HepG2 (cell line): ENCODE measurements around the gene CREG2. TPM values are rescaled to one million over a fixed set of nuclear protein-coding genes. Genes with fewer than 3 reads are reported as not detected.

Experiments used
- EP300 ChIP-seq, 3 experiments: sonication (generic) in 1 of 3; formaldehyde crosslinking in 1 of 3; IDR thresholded peaks; 2 replicates each; pipeline versions ENCODE4 v1.5.1 to v1.6.1; 2011 to 2020; ENCODE audit warnings: low read depth in 2 of 3, low read length in 2 of 3, borderline replicate concordance in 1 of 3, improper control_type of control experiment in 1 of 3, mild to moderate bottlenecking in 1 of 3, missing genetic modification reagents in 1 of 3, moderate library complexity in 1 of 3
- FOXJ3 ChIP-seq: sonication (generic); formaldehyde crosslinking; IDR thresholded peaks from 2 replicates; pipeline ENCODE4 v1.4.0; 2020; ENCODE audit warnings: missing genetic modification reagents, mild to moderate bottlenecking, borderline replicate concordance
- GABPB1 ChIP-seq: IDR thresholded peaks from 2 replicates; pipeline ENCODE4 v1.6.1; 2016; ENCODE audit warnings: mild to moderate bottlenecking, missing genetic modification reagents, moderate library complexity, missing compliant biosample characterization
- GPN1 ChIP-seq: sonication (generic); formaldehyde crosslinking; IDR thresholded peaks from 2 replicates; pipeline ENCODE4 v1.5.1; 2020; ENCODE audit warnings: missing genetic modification reagents, borderline replicate concordance
- HMGXB4 ChIP-seq, 2 experiments: sonication (generic) in 1 of 2; formaldehyde crosslinking in 1 of 2; IDR thresholded peaks; 2 replicates each; pipeline versions ENCODE4 v1.4.0 to v1.6.1; 2018 to 2020; ENCODE audit warnings: missing genetic modification reagents in 2 of 2, borderline replicate concordance in 1 of 2, low read depth in 1 of 2, mild to moderate bottlenecking in 1 of 2, missing biosample characterization in 1 of 2
- JARID2 ChIP-seq: sonication (generic); formaldehyde crosslinking; IDR thresholded peaks from 2 replicates; pipeline ENCODE4 v1.8.1; 2023; ENCODE audit warnings: missing genetic modification reagents, inconsistent platforms; ENCODE audit not compliant: insufficient replicate concordance
- LBX2 ChIP-seq: sonication (generic); formaldehyde crosslinking; IDR thresholded peaks from 2 replicates; pipeline ENCODE4 v1.5.0; 2020; ENCODE audit warnings: missing genetic modification reagents, mild to moderate bottlenecking, borderline replicate concordance
- PREB ChIP-seq: sonication (generic); formaldehyde crosslinking; IDR thresholded peaks from 2 replicates; pipeline ENCODE4 v1.4.0; 2020; ENCODE audit warnings: missing genetic modification reagents
- RBAK ChIP-seq: sonication (generic); formaldehyde crosslinking; IDR thresholded peaks from 2 replicates; pipeline ENCODE4 v1.5.1; 2020; ENCODE audit warnings: mild to moderate bottlenecking, missing genetic modification reagents
- RFX3 ChIP-seq: IDR thresholded peaks from 2 replicates; pipeline ENCODE4 v1.6.1; 2016; ENCODE audit warnings: missing biosample characterization, missing genetic modification reagents
- SALL1 ChIP-seq: sonication (generic); formaldehyde crosslinking; IDR thresholded peaks from 2 replicates; pipeline ENCODE4 v1.8.0; 2022; ENCODE audit warnings: mild to moderate bottlenecking, missing genetic modification reagents
- SMAD1 ChIP-seq: sonication (generic); formaldehyde crosslinking; IDR thresholded peaks from 2 replicates; pipeline ENCODE4 v1.4.0; 2020; ENCODE audit warnings: missing genetic modification reagents, low read depth, mild to moderate bottlenecking, borderline replicate concordance
- SMC3 ChIP-seq: IDR thresholded peaks from 2 replicates; pipeline ENCODE4 v1.6.1; 2011; ENCODE audit warnings: low read length, improper control_type of control experiment
- TEAD2 ChIP-seq: sonication (generic); formaldehyde crosslinking; IDR thresholded peaks from 2 replicates; pipeline ENCODE4 v1.9.0; 2021; ENCODE audit warnings: missing genetic modification reagents
- U2AF2 ChIP-seq: fragments of 200-400 bp; formaldehyde crosslinking; IDR thresholded peaks from 2 replicates; pipeline ENCODE4 v1.6.1; 2017; ENCODE audit warnings: low read depth, mild to moderate bottlenecking, low read length
- YEATS4 ChIP-seq: sonication (generic); formaldehyde crosslinking; IDR thresholded peaks from 2 replicates; pipeline ENCODE4 v1.4.0; 2020; ENCODE audit warnings: missing genetic modification reagents, borderline replicate concordance
- ZBTB43 ChIP-seq: sonication (generic); formaldehyde crosslinking; conservative IDR thresholded peaks from 2 replicates; pipeline ENCODE4 v1.4.0; 2020; ENCODE audit warnings: missing genetic modification reagents
- ZC3H4 ChIP-seq: sonication (generic); formaldehyde crosslinking; IDR thresholded peaks from 2 replicates; pipeline ENCODE4 v1.4.0; 2020; ENCODE audit warnings: missing genetic modification reagents, borderline replicate concordance
- ZNF24 ChIP-seq: fragments of 450-650 bp; IDR thresholded peaks from 2 replicates; pipeline ENCODE4 v1.6.1; 2017; ENCODE audit warnings: antibody characterized with exemption, mild to moderate bottlenecking
- ZNF3 ChIP-seq: IDR thresholded peaks from 2 replicates; pipeline ENCODE4 v1.7.0; 2017; ENCODE audit warnings: inconsistent platforms
- ZNF362 ChIP-seq: sonication (generic); formaldehyde crosslinking; IDR thresholded peaks from 2 replicates; pipeline ENCODE4 v1.4.0; 2020; ENCODE audit warnings: missing genetic modification reagents, mild to moderate bottlenecking, borderline replicate concordance
- ZNF543 ChIP-seq: sonication (generic); formaldehyde crosslinking; IDR thresholded peaks from 2 replicates; pipeline ENCODE4 v1.4.0; 2020; ENCODE audit warnings: mild to moderate bottlenecking, missing genetic modification reagents
- ZNF576 ChIP-seq: sonication (generic); formaldehyde crosslinking; IDR thresholded peaks from 2 replicates; pipeline ENCODE4 v1.4.0; 2020; ENCODE audit warnings: mild to moderate bottlenecking, missing genetic modification reagents
- polyA plus RNA-seq, 8 experiments: library from polyadenylated mRNA; depleted of rRNA in 3 of 8; stranded (reverse) in 7 of 8; unstranded in 1 of 8; fragments of >200 nt; fragmentation: Illumina TruSeq in 4 of 8; extraction: Trizol in 4 of 8; gene quantifications; 2 replicates each; pipeline versions ENCODE4 v1.2.1 to v1.2.3, GENCODE V29; 2011 to 2016; ENCODE audit warnings: low read depth in 4 of 8, missing spikeins in 1 of 8, mixed read lengths in 1 of 8; ENCODE audit not compliant: insufficient read depth in 1 of 8
- total RNA-seq, 5 experiments: library from RNA; depleted of rRNA; stranded (reverse); fragments of >200 nt; fragmentation: Illumina TruSeq; extraction: Trizol; gene quantifications; 2 replicates each; pipeline ENCODE4 v1.2.3, GENCODE V29; 2016; ENCODE audit warnings: low read depth in 1 of 5

CREG2 gene
- total and polyA plus RNA-seq, 2 of the 13 experiments (the other 11 are each of a cell fraction or from before 2014, with no cell fraction given), result 0.18 to 0.26 TPM

- TF ChIP-seq JARID2 (CRISPR knock-in tag) (no peak), U2AF2 (no peak), ZNF576 (no peak), ZBTB43 (CRISPR knock-in tag) (no peak), YEATS4 (CRISPR knock-in tag) (no peak; the same call in 1 of the 2 replicates), RBAK (CRISPR knock-in tag) (no peak), ZC3H4 (CRISPR knock-in tag) (no peak), ZNF362 (peak; percentile 53; the same call in 1 of the 2 replicates), SALL1 (CRISPR knock-in tag) (peak; percentile 88), PREB (CRISPR knock-in tag) (no peak), GPN1 (CRISPR knock-in tag) (no peak), ZNF24 (no peak), SMC3 (no peak), ZNF3 (CRISPR knock-in tag) (no peak), SMAD1 (no peak), HMGXB4 (CRISPR knock-in tag; IDR thresholded peaks at IDR 0.05; ENCODE audit: borderline replicate concordance in 1 of 2, low read depth in 1 of 2) (peak; percentile 35 to 63; a peak in 2 of 4 replicates), GABPB1 (CRISPR knock-in tag) (peak; percentile 50; the same call in 1 of the 2 replicates), LBX2 (no peak), EP300 (IDR thresholded peaks at IDR 0.05; ENCODE audit: low read depth in 2 of 2, low read length in 2 of 2) (peak in 1 of 2 experiments; percentile 76; a peak in 2 of 4 replicates), EP300 (CRISPR knock-in tag; IDR thresholded peaks at IDR 0.05; ENCODE audit: borderline replicate concordance) (peak; percentile 58; the same call in 1 of the 2 replicates), TEAD2 (CRISPR knock-in tag) (no peak), FOXJ3 (no peak; the same call in 1 of the 2 replicates), ZNF543 (CRISPR knock-in tag) (peak; percentile 86), RFX3 (CRISPR knock-in tag) (no peak)
These were observed 56.9 kb downstream of the CREG2 start (continued) for GRCh38 chr2:101330253-101330933.
